SU-DHL-6 (cell line): ENCODE results near the gene CHST6.

Source experiments
- EZH2phosphoT487 ChIP-seq: fragments of 200-600 bp; sonication (generic), shearing (Covaris generic); conservative IDR thresholded peaks from 2 replicates; pipeline ENCODE4 v1.6.1; 2018; ENCODE audit warnings: mild to moderate bottlenecking, antibody characterized with exemption, low read length, moderate library complexity, mixed read lengths
- TF ChIP-seq, protein P1 (sequence below): fragments of 200-600 bp; sonication (generic); IDR thresholded peaks from one replicate; pipeline ENCODE4 v1.5.1; 2017; ENCODE audit warnings: antibody characterized with exemption, mild to moderate bottlenecking, low read length, moderate library complexity; ENCODE audit not compliant: insufficient read depth, poor library complexity, severe bottlenecking

DNA sequence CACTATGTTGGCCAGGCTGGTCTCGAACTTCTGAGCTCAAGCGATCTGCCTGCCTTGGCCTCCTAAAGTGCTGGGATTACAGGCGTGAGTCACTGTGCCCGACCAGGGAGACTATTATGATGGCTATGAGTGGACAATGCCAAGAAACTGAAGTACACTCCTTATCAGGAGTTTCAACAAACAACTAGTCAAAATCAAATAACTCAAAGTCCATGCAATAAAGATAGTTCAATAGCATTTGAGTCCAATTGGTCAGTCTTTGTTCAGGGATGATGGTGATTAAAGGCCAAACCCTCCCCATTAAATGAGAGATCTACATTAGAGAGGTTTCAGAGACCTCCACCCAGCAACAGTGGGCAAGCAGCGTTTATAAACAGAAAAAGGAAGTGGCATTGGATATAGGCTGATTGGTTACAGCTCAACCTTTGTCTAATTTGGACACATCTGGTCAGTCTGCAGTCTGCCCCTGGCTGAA is 32.6 kb upstream of the CHST6 start:
- TF ChIP-seq, protein P1, sequence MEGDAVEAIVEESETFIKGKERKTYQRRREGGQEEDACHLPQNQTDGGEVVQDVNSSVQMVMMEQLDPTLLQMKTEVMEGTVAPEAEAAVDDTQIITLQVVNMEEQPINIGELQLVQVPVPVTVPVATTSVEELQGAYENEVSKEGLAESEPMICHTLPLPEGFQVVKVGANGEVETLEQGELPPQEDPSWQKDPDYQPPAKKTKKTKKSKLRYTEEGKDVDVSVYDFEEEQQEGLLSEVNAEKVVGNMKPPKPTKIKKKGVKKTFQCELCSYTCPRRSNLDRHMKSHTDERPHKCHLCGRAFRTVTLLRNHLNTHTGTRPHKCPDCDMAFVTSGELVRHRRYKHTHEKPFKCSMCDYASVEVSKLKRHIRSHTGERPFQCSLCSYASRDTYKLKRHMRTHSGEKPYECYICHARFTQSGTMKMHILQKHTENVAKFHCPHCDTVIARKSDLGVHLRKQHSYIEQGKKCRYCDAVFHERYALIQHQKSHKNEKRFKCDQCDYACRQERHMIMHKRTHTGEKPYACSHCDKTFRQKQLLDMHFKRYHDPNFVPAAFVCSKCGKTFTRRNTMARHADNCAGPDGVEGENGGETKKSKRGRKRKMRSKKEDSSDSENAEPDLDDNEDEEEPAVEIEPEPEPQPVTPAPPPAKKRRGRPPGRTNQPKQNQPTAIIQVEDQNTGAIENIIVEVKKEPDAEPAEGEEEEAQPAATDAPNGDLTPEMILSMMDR = no peak
- no peak for TF ChIP-seq EZH2phosphoT487
